ENCODE results near the gene RANBP9. TPM values are rescaled to one million over a fixed set of nuclear protein-coding genes. Genes with fewer than 3 reads are reported as not detected.

RANBP9 gene
- total RNA-seq, result 61.4 TPM

GRCh38 chr6:13711733-13712598 is at the start of gene RANBP9:
RANBP9 (minus strand) TSS chr6:13711835; CDS start chr6:13711505, 330 bp downstream.
- peak within 1 kb of the TSS; percentile 69 for H3K4me3 ChIP-seq (ENCODE audit: low read length)
- peaks cover 41% of the 10 kb centered on the region for H3K4me1 ChIP-seq (ENCODE audit: insufficient read depth, low read length)
- H3K9me3 ChIP-seq (ENCODE audit: low read depth, low read length), result no peaks in the 10 kb centered on the region
- H3K27me3 ChIP-seq (ENCODE audit: insufficient read depth, low read length), result no peaks in the 10 kb centered on the region

- H3K4me3 ChIP-seq (ENCODE audit: low read length), result no peak overlapping the region
- H3K9me3 ChIP-seq (ENCODE audit: low read depth, low read length), result no peaks in the 10 kb centered on the region
- peaks cover 32% of the 10 kb centered on the region for H3K4me1 ChIP-seq (ENCODE audit: insufficient read depth, low read length)
- H3K27me3 ChIP-seq (ENCODE audit: insufficient read depth, low read length), result no peaks in the 10 kb centered on the region
Measured at GRCh38 chr6:13760307-13761304, 49.0 kb upstream of the RANBP9 start.

GRCh38 chr6:13759025-13759424 is 47.4 kb upstream of the RANBP9 start:
- Histone ChIP-seq H3K27me3 (ENCODE audit: insufficient read depth, low read length) (no peaks in the 10 kb centered on the region), H3K9me3 (ENCODE audit: low read depth, low read length) (no peaks in the 10 kb centered on the region), H3K4me1 (ENCODE audit: insufficient read depth, low read length) (peaks cover 32% of the 10 kb centered on the region), H3K4me3 (ENCODE audit: low read length) (no peak overlapping the region)

- Histone ChIP-seq H3K4me1 (ENCODE audit: insufficient read depth, low read length) (no peaks in the 10 kb centered on the region), H3K9me3 (ENCODE audit: low read depth, low read length) (no peaks in the 10 kb centered on the region), H3K27me3 (ENCODE audit: insufficient read depth, low read length) (no peaks in the 10 kb centered on the region), H3K4me3 (ENCODE audit: low read length) (no peak overlapping the region)
Measured at GRCh38 chr6:13754644-13755043, 43.0 kb upstream of the RANBP9 start.

DNA sequence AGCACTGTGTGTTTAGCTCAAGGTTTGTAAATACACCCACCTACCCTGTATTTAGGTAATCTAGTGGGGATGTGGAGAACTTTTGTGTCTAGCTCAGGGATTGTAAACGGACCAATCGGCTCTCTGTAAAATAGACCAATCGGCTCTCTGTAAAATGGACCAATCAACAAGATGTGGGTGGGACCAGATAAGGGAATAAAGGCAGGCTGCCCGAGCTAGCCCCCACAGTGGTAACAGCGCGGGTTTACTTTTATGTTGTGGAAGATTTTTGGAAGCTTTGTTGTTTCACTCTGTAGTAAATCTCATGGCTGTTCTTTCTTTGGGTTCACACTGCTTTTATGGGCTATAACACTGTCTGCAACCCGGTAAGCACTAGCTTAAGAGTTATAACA is 32.1 kb upstream of the RANBP9 start:
- H3K9me3 ChIP-seq (ENCODE audit: low read depth, low read length), result no peaks in the 10 kb centered on the region
- H3K4me3 ChIP-seq (ENCODE audit: low read length), result no peak overlapping the region
- H3K27me3 ChIP-seq (ENCODE audit: insufficient read depth, low read length), result no peaks in the 10 kb centered on the region
- no peaks in the 10 kb centered on the region for H3K4me1 ChIP-seq (ENCODE audit: insufficient read depth, low read length)

DNA sequence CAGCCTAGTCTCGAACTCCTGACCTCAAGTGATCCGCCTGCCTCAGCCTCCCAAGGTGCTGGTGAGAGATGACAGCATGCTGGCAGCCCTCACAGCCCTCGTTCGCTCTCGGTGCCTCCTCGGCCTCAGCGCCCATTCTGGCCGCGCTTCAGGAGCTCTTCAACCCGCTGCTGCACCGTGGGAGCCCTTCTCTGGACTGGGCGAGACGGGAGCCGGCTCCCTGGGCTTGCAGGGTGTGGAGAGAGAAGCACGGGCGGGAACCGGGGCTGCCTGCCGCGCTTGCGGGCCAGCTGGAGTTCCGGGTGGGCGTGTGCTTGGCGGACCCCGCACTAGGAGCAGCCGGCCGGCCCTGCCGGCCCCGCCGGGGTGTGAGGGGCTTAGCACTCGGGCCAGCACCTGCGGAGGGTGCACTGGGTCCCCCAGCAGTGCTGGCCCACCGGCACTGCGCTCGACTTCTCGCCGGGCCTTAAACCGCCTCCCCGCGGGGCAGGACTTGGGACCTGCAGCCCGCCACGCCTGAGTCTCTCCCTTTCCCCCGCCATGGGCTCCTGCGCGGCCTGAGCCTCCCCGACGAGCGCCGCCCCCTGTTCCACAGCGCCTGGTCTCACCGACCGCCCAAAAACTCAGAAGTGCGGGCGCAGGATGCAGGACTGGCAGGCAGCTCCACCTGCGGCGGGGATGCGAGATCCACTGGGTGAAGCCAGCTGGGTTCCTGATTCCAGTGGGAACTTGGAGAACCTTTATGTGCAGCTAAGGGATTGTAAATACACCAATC is 31.5 kb upstream of the RANBP9 start:
- H3K9me3 ChIP-seq (ENCODE audit: low read depth, low read length), result no peaks in the 10 kb centered on the region
- H3K4me3 ChIP-seq (ENCODE audit: low read length), result no peak overlapping the region
- no peaks in the 10 kb centered on the region for H3K27me3 ChIP-seq (ENCODE audit: insufficient read depth, low read length)
- H3K4me1 ChIP-seq (ENCODE audit: insufficient read depth, low read length), result no peaks in the 10 kb centered on the region

- Histone ChIP-seq H3K27me3 (ENCODE audit: insufficient read depth, low read length) (no peaks in the 10 kb centered on the region), H3K4me1 (ENCODE audit: insufficient read depth, low read length) (no peaks in the 10 kb centered on the region), H3K4me3 (ENCODE audit: low read length) (no peak overlapping the region), H3K9me3 (ENCODE audit: low read depth, low read length) (no peaks in the 10 kb centered on the region)
Measured at GRCh38 chr6:13741365-13741764, 29.7 kb upstream of the RANBP9 start.

DNA sequence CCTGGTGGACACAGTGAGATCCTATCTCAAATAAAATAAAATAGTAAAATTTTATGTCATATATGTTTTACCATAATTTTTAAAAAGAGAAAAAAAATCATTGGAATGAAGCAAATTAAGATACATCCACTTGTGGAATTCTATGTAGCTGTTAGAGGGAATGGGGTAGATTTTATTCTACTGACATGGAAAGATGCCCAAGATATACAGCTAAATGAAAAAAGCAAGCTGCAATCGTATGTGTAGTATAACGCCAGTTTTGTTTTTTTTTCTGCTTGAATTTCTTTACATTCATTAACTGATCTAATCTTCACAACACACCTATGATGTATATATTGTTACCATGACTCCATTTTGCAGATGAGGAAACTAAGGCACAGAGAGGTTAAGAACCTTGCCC is 23.4 kb upstream of the RANBP9 start:
- no peaks in the 10 kb centered on the region for H3K9me3 ChIP-seq (ENCODE audit: low read depth, low read length)
- no peaks in the 10 kb centered on the region for H3K27me3 ChIP-seq (ENCODE audit: insufficient read depth, low read length)
- H3K4me3 ChIP-seq (ENCODE audit: low read length), result no peak overlapping the region
- no peaks in the 10 kb centered on the region for H3K4me1 ChIP-seq (ENCODE audit: insufficient read depth, low read length)

DNA sequence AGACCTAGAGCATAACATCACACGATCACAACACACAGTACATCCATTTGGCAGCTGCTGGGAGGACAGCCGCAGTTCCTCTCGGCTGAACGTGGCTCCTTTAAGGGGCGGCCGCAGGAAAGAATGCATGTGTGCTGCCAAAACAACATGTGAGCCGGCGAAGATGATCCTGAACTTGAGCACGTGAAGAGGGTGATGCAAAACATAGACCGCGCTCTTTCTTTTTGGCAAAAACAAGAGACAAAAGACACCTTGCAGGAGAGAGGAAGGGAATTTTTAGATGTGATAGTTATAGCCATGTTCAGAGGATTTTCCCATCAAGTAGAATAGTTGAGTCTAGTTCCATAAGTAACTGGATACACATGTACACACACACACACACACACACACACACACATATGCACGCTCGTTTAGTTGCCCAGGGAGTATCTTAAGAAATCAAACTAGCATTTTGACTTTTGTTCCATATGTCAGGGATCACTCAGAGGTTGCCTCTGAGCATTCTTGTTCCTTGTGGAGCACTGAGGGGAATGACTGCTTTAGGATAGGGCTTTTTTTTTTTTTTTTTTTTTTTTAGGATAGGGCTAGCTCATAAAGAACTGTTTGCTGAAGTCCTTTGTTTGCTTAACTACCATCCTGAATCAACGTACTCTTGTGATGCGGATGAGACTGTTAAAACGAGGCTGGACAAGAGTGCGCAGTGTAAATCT is 21.7 kb upstream of the RANBP9 start:
- H3K9me3 ChIP-seq (ENCODE audit: low read depth, low read length), result no peaks in the 10 kb centered on the region
- no peak overlapping the region for H3K4me3 ChIP-seq (ENCODE audit: low read length)
- no peaks in the 10 kb centered on the region for H3K27me3 ChIP-seq (ENCODE audit: insufficient read depth, low read length)
- H3K4me1 ChIP-seq (ENCODE audit: insufficient read depth, low read length), result no peaks in the 10 kb centered on the region

GRCh38 chr6:13730704-13731103 is 19.1 kb upstream of the RANBP9 start:
- no peaks in the 10 kb centered on the region for H3K9me3 ChIP-seq (ENCODE audit: low read depth, low read length)

GRCh38 chr6:13729891-13730290 is 18.3 kb upstream of the RANBP9 start:
- Histone ChIP-seq H3K4me3 (ENCODE audit: low read length) (no peak overlapping the region), H3K9me3 (ENCODE audit: low read depth, low read length) (no peaks in the 10 kb centered on the region), H3K4me1 (ENCODE audit: insufficient read depth, low read length) (no peaks in the 10 kb centered on the region), H3K27me3 (ENCODE audit: insufficient read depth, low read length) (no peaks in the 10 kb centered on the region)

More at GRCh38 chr6:13730704-13731103, 19.1 kb upstream of the RANBP9 start:
- H3K27me3 ChIP-seq (ENCODE audit: insufficient read depth, low read length), result no peaks in the 10 kb centered on the region
- H3K4me3 ChIP-seq (ENCODE audit: low read length), result no peak overlapping the region
- H3K4me1 ChIP-seq (ENCODE audit: insufficient read depth, low read length), result no peaks in the 10 kb centered on the region

DNA sequence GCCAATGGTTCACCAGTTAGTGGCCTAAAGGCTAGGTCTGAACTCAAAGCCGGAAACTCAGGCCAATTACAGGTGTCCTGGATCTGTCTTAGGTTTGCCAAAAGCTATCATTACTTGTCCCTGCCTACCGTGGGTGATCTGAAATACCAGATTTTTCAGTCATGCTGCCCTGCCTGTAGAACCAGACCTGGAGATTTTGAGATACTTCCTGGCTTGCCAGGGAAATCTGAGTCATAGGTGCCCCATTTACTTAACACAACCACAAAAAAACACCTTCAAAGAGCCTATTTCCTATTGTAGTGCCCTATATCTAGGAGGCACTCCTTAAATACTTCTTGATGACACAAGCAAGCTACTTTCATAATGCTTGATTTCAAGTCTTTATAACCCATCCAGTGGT is 13.9 kb upstream of the RANBP9 start:
- Histone ChIP-seq H3K9me3 (ENCODE audit: low read depth, low read length) (no peaks in the 10 kb centered on the region), H3K4me3 (ENCODE audit: low read length) (no peak overlapping the region), H3K4me1 (ENCODE audit: insufficient read depth, low read length) (peaks cover 5% of the 10 kb centered on the region), H3K27me3 (ENCODE audit: insufficient read depth, low read length) (no peaks in the 10 kb centered on the region)

DNA sequence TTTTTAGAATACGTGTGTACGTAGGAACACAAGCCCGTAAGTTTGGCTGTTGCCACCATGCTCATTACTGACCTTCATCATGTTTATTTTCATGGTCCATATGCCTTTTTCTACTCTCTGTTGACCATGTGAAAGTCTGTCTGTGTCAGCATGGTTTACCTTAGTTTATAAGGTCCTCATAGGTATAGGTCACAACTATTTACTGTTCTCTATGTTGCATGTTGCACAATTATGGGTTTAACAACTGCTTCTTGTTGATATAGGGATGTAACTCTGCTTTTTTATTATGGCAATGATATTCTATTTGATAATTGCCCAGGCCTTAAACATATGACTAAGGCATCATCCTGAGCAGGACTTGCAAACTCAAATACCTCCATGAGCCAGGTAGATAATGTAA is 13.4 kb upstream of the RANBP9 start:
- Histone ChIP-seq H3K4me1 (ENCODE audit: insufficient read depth, low read length) (peaks cover 5% of the 10 kb centered on the region), H3K27me3 (ENCODE audit: insufficient read depth, low read length) (no peaks in the 10 kb centered on the region), H3K9me3 (ENCODE audit: low read depth, low read length) (no peaks in the 10 kb centered on the region), H3K4me3 (ENCODE audit: low read length) (no peak overlapping the region)

GRCh38 chr6:13724182-13724581 is 12.5 kb upstream of the RANBP9 start:
- Histone ChIP-seq H3K27me3 (ENCODE audit: insufficient read depth, low read length) (no peaks in the 10 kb centered on the region), H3K9me3 (ENCODE audit: low read depth, low read length) (no peaks in the 10 kb centered on the region), H3K4me1 (ENCODE audit: insufficient read depth, low read length) (peaks cover 5% of the 10 kb centered on the region), H3K4me3 (ENCODE audit: low read length) (no peak overlapping the region)

Data from mononuclear cell (primary cell).